Gastrocnemius medialis (tissue), 4 donors: ENCODE measurements around the gene CYTH2.

ENCODE experiments used
- POLR2A ChIP-seq, 2 donors: fragments of 450-650 bp; IDR thresholded peaks; one replicate each; pipeline ENCODE4 v1.6.1; 2017; ENCODE audit warnings: antibody characterized with exemption in 2 of 2, mild to moderate bottlenecking in 2 of 2, moderate library complexity in 2 of 2
- TF ChIP-seq, protein P1 (sequence below), 5 experiments: fragments of 450-650 bp in 3 of 5; fragments of 200-600 bp in 2 of 5; sonication (generic) in 2 of 5; IDR thresholded peaks in 4 of 5; conservative IDR thresholded peaks in 1 of 5; 1 replicate in 4 of 5; 2 replicates in 1 of 5; pipeline ENCODE4 v1.5.1; 2016 to 2019; ENCODE audit warnings: antibody characterized with exemption in 5 of 5, mild to moderate bottlenecking in 3 of 5, moderate library complexity in 3 of 5

DNA sequence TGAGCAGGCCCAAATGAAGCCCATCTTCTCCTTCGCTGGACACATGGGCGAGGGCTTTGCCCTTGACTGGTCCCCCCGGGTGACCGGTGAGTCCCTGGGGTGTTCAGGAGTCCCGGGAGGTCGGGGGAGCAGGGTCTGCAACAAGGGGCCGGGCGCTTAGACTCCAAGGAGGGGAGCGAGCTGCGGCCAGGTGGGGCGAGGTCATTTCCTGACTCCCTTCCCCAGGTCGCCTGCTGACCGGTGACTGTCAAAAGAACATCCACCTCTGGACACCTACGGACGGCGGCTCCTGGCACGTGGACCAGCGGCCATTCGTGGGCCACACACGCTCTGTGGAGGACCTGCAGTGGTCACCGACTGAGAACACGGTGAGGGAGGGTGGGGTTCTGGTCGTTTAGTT lies 18.7 kb upstream of the CYTH2 start:
- TF ChIP-seq, protein P1, sequence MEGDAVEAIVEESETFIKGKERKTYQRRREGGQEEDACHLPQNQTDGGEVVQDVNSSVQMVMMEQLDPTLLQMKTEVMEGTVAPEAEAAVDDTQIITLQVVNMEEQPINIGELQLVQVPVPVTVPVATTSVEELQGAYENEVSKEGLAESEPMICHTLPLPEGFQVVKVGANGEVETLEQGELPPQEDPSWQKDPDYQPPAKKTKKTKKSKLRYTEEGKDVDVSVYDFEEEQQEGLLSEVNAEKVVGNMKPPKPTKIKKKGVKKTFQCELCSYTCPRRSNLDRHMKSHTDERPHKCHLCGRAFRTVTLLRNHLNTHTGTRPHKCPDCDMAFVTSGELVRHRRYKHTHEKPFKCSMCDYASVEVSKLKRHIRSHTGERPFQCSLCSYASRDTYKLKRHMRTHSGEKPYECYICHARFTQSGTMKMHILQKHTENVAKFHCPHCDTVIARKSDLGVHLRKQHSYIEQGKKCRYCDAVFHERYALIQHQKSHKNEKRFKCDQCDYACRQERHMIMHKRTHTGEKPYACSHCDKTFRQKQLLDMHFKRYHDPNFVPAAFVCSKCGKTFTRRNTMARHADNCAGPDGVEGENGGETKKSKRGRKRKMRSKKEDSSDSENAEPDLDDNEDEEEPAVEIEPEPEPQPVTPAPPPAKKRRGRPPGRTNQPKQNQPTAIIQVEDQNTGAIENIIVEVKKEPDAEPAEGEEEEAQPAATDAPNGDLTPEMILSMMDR (IDR thresholded peaks at IDR 0.05 in 4 of 5, conservative IDR thresholded peaks at IDR 0.05 in 1 of 5) = no peak
- TF ChIP-seq POLR2A (IDR thresholded peaks at IDR 0.05) = no peak
